Thoracic aorta (tissue), 2 donors: ENCODE data around the gene C12orf56. TPM values are rescaled to one million over a fixed set of nuclear protein-coding genes. Genes with fewer than 3 reads are reported as not detected.

ENCODE experiments used
- ATAC-seq: fragments of 150-250 bp; one replicate; pipeline ENCODE4 v1.8.0; 2017; ENCODE audit warnings: low read depth; ENCODE audit not compliant: insufficient number of reproducible peaks, low FRiP score
- DNase-seq: peaks from one replicate; pipeline ENCODE4 v3.0.0-alpha.2; 2020; ENCODE audit warnings: low spot score
- H3K27ac ChIP-seq, 2 donors: fragments of 200-600 bp; sonication (generic); 1 replicate in 1 of 2; 2 replicates in 1 of 2; pipeline ENCODE4 v1.5.1; 2016; ENCODE audit warnings: mild to moderate bottlenecking in 2 of 2, moderate library complexity in 2 of 2
- H3K27me3 ChIP-seq: fragments of 200-600 bp; sonication (generic); replicated peaks from 2 replicates; pipeline ENCODE4 v1.6.0; 2016; ENCODE audit warnings: mild to moderate bottlenecking; ENCODE audit not compliant: insufficient read depth
- H3K36me3 ChIP-seq: fragments of 200-600 bp; sonication (generic); one replicate; pipeline ENCODE4 v1.5.1; 2016
- H3K4me1 ChIP-seq, 2 donors: fragments of 200-600 bp; sonication (generic); 1 replicate in 1 of 2; 2 replicates in 1 of 2; pipeline versions ENCODE4 v1.5.1 to v1.6.0; 2016; ENCODE audit warnings: low read depth in 2 of 2, mild to moderate bottlenecking in 1 of 2; ENCODE audit not compliant: control insufficient read depth in 1 of 2
- H3K4me3 ChIP-seq: fragments of 200-600 bp; sonication (generic); 2 replicates; pipeline ENCODE4 v1.5.1; 2016; ENCODE audit warnings: mild to moderate bottlenecking
- H3K9me3 ChIP-seq: fragments of 200-600 bp; sonication (generic); 2 replicates; pipeline ENCODE4 v1.5.1; 2016
- total RNA-seq, 2 donors: library from RNA; depleted of rRNA; stranded (reverse); fragments of >200 nt; gene quantifications; one replicate each; pipeline versions ENCODE4 v1.1.0 to v1.2.3, GENCODE V29; 2016
- TF ChIP-seq, protein P1 (sequence below): fragments of 200-600 bp; sonication (generic); IDR thresholded peaks from one replicate; pipeline ENCODE4 v1.5.1; 2019; ENCODE audit warnings: antibody characterized with exemption

C12orf56 gene
- total RNA-seq, 2 donors from 2014 or later: not detected

DNA sequence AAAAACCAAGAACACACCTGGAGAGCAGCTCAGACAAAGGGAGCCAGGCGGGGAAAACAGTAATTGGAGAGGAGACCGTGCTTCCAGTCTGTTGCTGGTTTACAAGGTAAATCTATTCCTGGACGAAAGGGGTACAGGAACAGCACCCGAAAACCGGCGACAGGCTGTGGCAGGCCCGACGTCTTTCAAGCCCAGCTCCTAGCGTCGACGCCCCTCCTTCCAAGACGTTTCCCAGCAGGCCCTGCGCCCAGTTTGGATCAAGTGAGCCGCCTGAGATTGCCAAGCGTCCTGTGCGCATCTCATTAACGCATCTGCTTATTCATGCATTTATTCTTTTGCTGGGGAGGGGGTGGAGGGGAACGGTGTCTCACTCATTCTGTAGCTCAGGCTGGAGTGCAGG lies 1.4 kb downstream of the C12orf56 start:
- Histone ChIP-seq H3K4me1 (peaks cover 0 to 10% of the 10 kb centered on the region in 2 donors), H3K4me3 (no peak overlapping the region), H3K27ac (no peak overlapping the region), H3K36me3 (no peaks in the 10 kb centered on the region), H3K27me3 (peaks cover 4% of the 10 kb centered on the region), H3K9me3 (no peaks in the 10 kb centered on the region)
- ATAC-seq: no peak
- no peak for DNase-seq
- TF ChIP-seq, protein P1, sequence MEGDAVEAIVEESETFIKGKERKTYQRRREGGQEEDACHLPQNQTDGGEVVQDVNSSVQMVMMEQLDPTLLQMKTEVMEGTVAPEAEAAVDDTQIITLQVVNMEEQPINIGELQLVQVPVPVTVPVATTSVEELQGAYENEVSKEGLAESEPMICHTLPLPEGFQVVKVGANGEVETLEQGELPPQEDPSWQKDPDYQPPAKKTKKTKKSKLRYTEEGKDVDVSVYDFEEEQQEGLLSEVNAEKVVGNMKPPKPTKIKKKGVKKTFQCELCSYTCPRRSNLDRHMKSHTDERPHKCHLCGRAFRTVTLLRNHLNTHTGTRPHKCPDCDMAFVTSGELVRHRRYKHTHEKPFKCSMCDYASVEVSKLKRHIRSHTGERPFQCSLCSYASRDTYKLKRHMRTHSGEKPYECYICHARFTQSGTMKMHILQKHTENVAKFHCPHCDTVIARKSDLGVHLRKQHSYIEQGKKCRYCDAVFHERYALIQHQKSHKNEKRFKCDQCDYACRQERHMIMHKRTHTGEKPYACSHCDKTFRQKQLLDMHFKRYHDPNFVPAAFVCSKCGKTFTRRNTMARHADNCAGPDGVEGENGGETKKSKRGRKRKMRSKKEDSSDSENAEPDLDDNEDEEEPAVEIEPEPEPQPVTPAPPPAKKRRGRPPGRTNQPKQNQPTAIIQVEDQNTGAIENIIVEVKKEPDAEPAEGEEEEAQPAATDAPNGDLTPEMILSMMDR: no peak

DNA sequence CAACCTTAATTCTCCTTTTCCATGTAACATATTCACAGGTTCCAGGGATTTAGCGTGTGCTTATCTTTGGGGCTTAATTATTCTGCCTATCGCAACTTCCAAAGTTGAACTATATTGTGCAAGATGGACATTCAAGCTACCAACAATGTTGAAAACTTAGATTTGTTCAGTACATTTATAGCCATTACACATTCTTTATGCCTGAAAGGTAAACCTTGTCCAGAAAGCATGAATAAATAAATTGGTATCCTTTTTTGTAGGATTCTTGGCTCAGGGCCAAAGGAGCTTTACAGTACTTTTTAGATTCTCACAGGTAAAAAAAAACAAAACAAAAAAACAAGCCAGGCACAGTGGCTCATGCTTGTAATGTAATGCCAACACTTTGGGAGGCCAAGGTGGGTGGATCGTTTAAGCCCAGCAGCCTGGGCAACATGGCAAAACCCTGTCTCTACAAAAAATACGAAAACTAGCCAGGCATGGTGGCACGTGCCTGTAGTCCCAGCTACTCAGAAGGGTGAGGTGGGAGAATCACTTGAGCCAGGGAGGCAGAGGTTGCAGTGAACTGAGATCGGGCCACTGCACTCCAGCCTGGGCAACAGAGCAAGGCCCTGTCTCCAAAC lies 3.3 kb downstream of the C12orf56 start:
- Histone ChIP-seq H3K4me1 (peaks cover 0 to 10% of the 10 kb centered on the region in 2 donors), H3K27ac (no peak overlapping the region), H3K27me3 (peaks cover 4% of the 10 kb centered on the region), H3K9me3 (no peaks in the 10 kb centered on the region), H3K4me3 (no peak overlapping the region), H3K36me3 (no peaks in the 10 kb centered on the region)
- no peak for ATAC-seq
- DNase-seq: no peak
- TF ChIP-seq, protein P1: no peak

DNA sequence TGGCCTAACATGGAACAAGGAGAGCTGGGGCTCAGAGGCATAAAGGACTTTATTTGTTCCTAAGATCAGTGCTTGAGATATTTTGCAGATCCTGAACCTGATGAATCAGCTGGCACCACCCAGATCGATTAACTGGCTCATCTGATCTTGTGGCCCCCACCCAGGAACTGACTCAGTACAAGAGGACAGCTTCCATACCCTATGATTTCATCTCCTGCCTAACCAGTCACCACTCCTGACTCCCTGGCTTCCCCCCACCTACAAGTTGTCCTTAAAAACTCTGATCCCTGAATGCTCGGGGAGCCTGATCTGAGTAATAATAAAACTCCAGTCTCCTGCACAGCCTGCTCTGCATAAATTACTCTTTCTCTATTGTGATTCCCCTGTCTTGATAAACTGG lies 5.1 kb downstream of the C12orf56 start:
- Histone ChIP-seq H3K4me1 (peaks cover 0 to 6% of the 10 kb centered on the region in 2 donors), H3K36me3 (no peaks in the 10 kb centered on the region), H3K9me3 (peaks cover 3% of the 10 kb centered on the region), H3K27me3 (no peaks in the 10 kb centered on the region), H3K4me3 (no peak overlapping the region), H3K27ac (no peak overlapping the region)
- TF ChIP-seq, protein P1: no peak
- DNase-seq (no peak), ATAC-seq (no peak)

DNA sequence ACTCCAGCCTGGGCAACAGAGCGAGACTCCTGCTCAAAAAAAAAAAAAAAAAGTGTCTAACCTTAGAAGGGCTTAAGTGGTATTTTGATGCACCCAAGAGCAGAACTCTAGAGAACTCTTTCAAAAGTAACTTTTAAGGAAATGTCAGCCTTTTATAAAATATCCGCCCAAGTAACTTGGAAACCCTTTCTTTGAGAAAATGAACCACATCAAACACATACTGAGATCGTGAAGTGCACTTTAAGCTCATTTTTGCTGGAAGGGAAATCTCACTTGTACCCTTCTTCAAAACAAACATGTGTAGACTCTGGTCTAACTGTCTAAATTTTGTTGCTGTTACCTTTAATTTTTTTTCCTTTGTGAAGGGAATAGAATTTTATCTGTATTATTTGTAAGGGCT lies 5.5 kb downstream of the C12orf56 start:
- ATAC-seq (no peak), DNase-seq (no peak)
- H3K36me3 ChIP-seq: no peaks in the 10 kb centered on the region
- H3K27me3 ChIP-seq: no peaks in the 10 kb centered on the region
- TF ChIP-seq, protein P1: no peak
- H3K9me3 ChIP-seq: peaks cover 4% of the 10 kb centered on the region
- no peak overlapping the region for H3K4me3 ChIP-seq
- peaks cover 0 to 2% of the 10 kb centered on the region in 2 donors for H3K4me1 ChIP-seq
- H3K27ac ChIP-seq: no peak overlapping the region

DNA sequence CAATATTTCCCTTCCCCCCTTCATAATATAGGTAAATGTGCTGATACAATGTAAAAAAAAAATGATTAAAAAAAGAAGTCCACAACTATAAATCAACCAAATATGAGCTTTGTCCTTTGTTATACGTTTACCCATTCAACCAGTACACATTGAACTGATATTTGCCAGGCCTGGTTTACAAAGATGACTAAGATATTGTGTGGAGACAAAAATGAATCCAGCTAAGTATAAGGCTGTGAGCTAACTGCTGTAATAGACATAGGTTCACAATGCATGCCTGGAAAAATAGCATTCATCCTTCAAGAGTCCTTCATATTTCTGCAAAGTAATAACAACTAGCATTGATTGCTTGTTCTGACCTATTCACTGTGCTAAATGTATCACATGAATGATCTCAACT lies 6.9 kb downstream of the C12orf56 start:
- Histone ChIP-seq H3K4me1 (no peaks in the 10 kb centered on the region), H3K9me3 (peaks cover 4% of the 10 kb centered on the region)

More for the DNA sequence above, 6.9 kb downstream of the C12orf56 start:
- TF ChIP-seq, protein P1: no peak
- H3K36me3 ChIP-seq: no peaks in the 10 kb centered on the region
- no peaks in the 10 kb centered on the region for H3K27me3 ChIP-seq
- DNase-seq: no peak
- no peak overlapping the region for H3K4me3 ChIP-seq
- no peak overlapping the region for H3K27ac ChIP-seq
- ATAC-seq: no peak
